SH-SY5Y (cell line): ENCODE data around the gene NXPH1.

Experiments used
- GATA2 ChIP-seq: IDR thresholded peaks from 2 replicates; pipeline ENCODE4 v1.6.1; 2011; ENCODE audit warnings: mild to moderate bottlenecking, low read depth, low read length
- GATA3 ChIP-seq: IDR thresholded peaks from 2 replicates; pipeline ENCODE4 v1.6.1; 2011; ENCODE audit warnings: low read depth, mild to moderate bottlenecking, low read length, moderate library complexity

DNA sequence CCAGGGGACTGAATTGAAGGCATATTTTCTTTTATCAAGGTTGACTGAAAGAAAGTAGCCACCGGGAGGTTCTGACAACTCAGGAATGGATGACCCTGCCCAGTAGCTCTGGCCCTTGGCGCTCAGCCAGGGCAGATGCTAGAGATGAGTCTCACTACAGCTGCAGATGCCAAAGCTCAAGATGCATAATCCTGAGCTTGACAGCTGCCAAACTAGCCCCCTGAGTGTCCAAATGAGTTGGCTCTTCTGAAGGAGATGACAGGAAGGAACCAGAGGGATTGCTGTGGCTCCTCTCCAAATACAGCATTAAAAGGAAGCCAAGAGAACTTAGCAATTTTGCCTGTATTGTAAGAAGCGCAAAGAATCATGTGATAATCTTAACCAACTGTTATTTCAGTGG, 78.4 kb downstream of the NXPH1 start:
- TF ChIP-seq GATA3 (no peak), GATA2 (peak; percentile 76)
